ENCODE measurements around the gene PAX3.

DNA sequence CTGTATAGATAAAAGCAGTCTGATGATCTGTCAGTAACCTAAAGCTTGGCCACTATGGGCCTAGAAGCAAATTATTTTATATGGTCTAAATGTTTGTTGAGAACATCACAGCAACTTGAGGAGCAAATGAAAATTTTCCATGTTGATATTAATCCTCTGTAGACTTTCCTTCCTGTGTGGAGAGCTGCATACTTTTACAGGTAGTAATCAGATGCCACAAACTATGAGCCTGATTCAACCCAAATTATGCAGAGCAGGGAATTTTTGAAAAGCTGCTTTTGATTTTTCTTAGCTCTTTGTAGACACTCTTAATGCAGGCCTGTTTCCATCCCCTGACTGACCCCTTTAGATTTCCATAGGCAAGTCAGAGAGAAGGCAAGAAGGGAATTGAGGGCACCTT, 17.3 kb downstream of the PAX3 start:
- TF ChIP-seq EP300 (IDR thresholded peaks at IDR 0.05) (no peak), POLR2A (IDR thresholded peaks at IDR 0.05) (no peak)
- TF ChIP-seq, protein P1, sequence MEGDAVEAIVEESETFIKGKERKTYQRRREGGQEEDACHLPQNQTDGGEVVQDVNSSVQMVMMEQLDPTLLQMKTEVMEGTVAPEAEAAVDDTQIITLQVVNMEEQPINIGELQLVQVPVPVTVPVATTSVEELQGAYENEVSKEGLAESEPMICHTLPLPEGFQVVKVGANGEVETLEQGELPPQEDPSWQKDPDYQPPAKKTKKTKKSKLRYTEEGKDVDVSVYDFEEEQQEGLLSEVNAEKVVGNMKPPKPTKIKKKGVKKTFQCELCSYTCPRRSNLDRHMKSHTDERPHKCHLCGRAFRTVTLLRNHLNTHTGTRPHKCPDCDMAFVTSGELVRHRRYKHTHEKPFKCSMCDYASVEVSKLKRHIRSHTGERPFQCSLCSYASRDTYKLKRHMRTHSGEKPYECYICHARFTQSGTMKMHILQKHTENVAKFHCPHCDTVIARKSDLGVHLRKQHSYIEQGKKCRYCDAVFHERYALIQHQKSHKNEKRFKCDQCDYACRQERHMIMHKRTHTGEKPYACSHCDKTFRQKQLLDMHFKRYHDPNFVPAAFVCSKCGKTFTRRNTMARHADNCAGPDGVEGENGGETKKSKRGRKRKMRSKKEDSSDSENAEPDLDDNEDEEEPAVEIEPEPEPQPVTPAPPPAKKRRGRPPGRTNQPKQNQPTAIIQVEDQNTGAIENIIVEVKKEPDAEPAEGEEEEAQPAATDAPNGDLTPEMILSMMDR (IDR thresholded peaks at IDR 0.05) = no peak

All from suprapubic skin (tissue), 3 donors.